NCI-H774 (cell line): ENCODE data around the gene SHLD2.
"Not testable (repeated sequence)": the region's sequence is repeated elsewhere in the genome, so short reads cannot be mapped to it uniquely, and the experiment has no call there.

ENCODE experiments used
- DNase-seq: peaks from one replicate; lab custom pipeline; 2025; lab: John Stamatoyannopoulos, UW

Gene SHLD2

GRCh38 chr10:87219370-87219769 lies 124.4 kb downstream of the SHLD2 start:
- not testable (repeated sequence) for DNase-seq

DNA sequence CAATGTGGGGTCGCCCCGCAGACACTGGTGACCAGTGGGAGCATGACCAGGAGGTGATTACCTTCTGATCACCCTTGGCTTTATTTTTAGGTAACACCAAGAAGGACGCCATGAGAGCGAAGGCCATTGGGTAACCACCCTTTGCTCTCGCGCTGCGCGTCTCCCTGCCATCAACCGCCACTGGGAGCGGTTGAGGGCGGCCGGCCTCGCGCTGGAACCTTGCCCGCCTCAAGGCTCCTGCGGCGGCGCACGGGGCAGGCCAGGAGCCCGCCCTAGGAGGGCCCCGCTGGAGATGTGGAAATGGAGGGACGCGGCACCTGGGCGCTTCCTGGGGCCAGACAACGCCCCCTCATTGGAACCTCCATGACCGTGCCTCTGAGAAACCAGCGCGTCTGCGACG lies 127.8 kb downstream of the SHLD2 start:
- not testable (repeated sequence) for DNase-seq

GRCh38 chr10:87225148-87225547 lies 130.1 kb downstream of the SHLD2 start, which contains the start of gene NUTM2A:
Gene NUTM2A, plus strand, starts transcription at chr10:87225448. Its CDS starts 383 bp downstream, at chr10:87225831.
- not testable (repeated sequence) for DNase-seq

GRCh38 chr10:87228247-87228646 lies 133.2 kb downstream of the SHLD2 start:
- DNase-seq, result not testable (repeated sequence)

- DNase-seq, result not testable (repeated sequence)
Measured at GRCh38 chr10:87229211-87229610, 134.2 kb downstream of the SHLD2 start.

GRCh38 chr10:87234854-87235253 lies 139.8 kb downstream of the SHLD2 start:
- not testable (repeated sequence) for DNase-seq

GRCh38 chr10:87237244-87237643 lies 142.2 kb downstream of the SHLD2 start:
- not testable (repeated sequence) for DNase-seq

DNA sequence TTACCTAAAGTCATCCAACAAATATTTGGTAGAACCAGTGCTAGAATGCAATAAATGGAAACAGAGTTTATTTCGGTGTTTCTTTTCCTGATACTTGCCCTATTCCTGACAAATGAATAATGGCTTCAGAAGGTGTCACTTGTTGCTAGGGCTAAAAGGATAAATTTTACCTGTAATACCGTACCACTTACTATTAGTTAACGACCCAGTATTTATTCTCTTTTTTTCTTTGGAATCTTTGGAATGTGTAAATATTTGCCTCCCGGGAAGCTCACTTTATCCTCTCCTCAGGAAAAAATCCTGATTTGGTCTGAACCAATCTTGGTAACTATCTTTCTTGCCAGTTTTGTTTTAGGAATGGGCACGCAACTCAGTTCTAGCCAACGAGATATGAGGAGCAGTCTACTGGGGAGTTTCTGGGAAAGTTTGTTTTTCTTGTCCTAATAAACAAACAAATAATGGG lies 144.4 kb downstream of the SHLD2 start:
- not testable (repeated sequence) for DNase-seq
